Body of pancreas (tissue), 4 donors: ENCODE results near the gene ZNF318.

Experiments used
- POLR2A ChIP-seq, 3 donors: fragments of 450-650 bp; IDR thresholded peaks; one replicate each; pipeline ENCODE4 v1.6.1; 2016; ENCODE audit warnings: antibody characterized with exemption in 3 of 3, mild to moderate bottlenecking in 2 of 3
- TF ChIP-seq, protein P1 (sequence below), 7 experiments: fragments of 450-650 bp in 4 of 7; fragments of 200-600 bp in 3 of 7; sonication (generic) in 3 of 7; IDR thresholded peaks; one replicate each; pipeline ENCODE4 v1.5.1; 2016 to 2019; ENCODE audit warnings: antibody characterized with exemption in 7 of 7

- TF ChIP-seq, protein P1, sequence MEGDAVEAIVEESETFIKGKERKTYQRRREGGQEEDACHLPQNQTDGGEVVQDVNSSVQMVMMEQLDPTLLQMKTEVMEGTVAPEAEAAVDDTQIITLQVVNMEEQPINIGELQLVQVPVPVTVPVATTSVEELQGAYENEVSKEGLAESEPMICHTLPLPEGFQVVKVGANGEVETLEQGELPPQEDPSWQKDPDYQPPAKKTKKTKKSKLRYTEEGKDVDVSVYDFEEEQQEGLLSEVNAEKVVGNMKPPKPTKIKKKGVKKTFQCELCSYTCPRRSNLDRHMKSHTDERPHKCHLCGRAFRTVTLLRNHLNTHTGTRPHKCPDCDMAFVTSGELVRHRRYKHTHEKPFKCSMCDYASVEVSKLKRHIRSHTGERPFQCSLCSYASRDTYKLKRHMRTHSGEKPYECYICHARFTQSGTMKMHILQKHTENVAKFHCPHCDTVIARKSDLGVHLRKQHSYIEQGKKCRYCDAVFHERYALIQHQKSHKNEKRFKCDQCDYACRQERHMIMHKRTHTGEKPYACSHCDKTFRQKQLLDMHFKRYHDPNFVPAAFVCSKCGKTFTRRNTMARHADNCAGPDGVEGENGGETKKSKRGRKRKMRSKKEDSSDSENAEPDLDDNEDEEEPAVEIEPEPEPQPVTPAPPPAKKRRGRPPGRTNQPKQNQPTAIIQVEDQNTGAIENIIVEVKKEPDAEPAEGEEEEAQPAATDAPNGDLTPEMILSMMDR (IDR thresholded peaks at IDR 0.05) = no peak
- no peak for TF ChIP-seq POLR2A (IDR thresholded peaks at IDR 0.05)
Observed at GRCh38 chr6:43405354-43405753, 35.9 kb upstream of the ZNF318 start.
